Right hindlimb (tissue), 1 donor: Measurements from ENCODE around the gene TSGA10.
"Not testable (repeated sequence)": the region's sequence is repeated elsewhere in the genome, so short reads cannot be mapped to it uniquely, and the experiment has no call there.

Experiments
- DNase-seq: peaks from one replicate; pipeline ENCODE4 v3.0.0-alpha.2; 2018

TSGA10 gene, protein sequence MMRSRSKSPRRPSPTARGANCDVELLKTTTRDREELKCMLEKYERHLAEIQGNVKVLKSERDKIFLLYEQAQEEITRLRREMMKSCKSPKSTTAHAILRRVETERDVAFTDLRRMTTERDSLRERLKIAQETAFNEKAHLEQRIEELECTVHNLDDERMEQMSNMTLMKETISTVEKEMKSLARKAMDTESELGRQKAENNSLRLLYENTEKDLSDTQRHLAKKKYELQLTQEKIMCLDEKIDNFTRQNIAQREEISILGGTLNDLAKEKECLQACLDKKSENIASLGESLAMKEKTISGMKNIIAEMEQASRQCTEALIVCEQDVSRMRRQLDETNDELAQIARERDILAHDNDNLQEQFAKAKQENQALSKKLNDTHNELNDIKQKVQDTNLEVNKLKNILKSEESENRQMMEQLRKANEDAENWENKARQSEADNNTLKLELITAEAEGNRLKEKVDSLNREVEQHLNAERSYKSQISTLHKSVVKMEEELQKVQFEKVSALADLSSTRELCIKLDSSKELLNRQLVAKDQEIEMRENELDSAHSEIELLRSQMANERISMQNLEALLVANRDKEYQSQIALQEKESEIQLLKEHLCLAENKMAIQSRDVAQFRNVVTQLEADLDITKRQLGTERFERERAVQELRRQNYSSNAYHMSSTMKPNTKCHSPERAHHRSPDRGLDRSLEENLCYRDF

DNA sequence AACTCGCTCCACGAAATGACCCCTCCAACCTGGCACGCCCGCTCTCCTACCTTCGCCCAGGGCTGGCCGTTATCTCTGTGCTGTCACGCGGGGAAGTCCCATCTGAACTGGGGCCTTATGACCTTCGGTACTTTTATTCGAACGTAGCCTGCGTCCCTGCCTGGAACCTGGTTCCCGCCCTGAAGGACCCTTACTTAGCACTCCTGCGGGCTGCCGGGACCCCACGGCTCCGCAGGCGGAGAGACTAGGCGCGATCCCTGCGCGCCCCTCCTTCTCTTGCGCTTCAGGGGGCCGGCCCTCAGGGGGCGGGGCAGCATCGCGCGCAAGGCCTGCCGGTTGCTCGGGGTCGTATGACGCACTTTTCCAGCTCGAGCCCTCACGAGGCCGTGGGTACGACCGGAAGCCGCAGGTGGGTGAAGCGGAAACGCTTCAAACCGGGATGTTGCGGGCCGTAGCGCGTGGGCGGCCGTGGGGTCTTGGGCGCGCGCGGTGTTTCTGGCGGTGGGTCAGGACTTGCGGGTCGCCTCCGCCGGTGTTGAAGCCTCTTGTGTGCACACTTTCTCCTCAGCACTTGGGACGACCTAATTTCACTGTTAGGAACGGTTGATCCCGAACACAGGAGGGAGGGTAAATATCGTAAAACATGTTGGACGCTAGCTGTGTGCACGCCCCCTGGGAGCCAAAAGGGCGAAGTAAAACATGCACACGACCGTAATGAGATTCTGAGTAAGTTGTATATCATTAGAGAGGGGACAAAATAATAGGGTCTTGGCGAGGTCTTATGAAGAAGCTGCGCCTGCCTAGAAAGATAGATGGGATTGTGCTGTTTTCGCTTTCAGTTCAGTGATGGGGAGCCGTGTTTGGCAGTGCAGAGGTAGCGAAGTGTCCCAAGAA lies at the start of gene TSGA10, which contains the start of gene LIPT1:
Gene TSGA10 (minus strand): TSS at position 300 of the 894 bp plus-strand sequence. CDS start 45,503 bp downstream, outside the sequence.
Gene LIPT1 (plus strand): TSS at position 325 of the 894 bp plus-strand sequence. CDS start 6,991 bp downstream, outside the sequence.
- peak; percentile 95 for DNase-seq

DNA sequence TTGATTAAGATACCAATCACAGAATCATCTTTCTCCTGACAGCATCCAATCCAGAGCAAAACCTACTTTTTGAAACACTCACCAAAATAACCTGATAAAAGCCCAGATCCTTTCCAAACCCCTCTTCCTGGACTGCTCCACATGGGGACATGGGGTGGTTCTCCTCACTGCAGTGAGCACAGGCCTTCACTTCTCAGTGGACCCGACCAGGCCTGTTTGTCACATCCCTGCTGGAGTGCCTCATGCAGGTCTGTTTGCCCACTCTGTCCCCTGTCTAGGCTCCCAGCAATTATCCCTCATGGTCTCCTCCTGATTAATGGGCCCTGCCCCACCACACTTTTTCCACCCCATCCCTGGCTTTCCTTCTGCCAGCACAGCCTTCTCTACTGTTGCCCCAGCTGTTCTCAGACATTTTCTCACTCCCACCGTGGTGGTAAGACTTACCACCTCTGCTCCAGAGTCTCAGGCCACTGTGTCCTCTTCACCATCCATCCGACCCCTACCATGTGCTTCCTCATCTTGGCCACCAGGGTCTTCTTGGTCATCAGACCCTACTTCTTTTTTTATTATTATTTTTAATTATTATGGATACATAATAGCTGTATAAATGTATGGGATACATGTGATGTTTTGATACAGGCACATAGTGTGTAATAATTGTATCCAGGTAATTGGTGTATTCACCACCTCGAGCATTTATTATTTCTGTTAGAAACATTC lies 47.4 kb upstream of the TSGA10 start:
- DNase-seq = no peak

DNA sequence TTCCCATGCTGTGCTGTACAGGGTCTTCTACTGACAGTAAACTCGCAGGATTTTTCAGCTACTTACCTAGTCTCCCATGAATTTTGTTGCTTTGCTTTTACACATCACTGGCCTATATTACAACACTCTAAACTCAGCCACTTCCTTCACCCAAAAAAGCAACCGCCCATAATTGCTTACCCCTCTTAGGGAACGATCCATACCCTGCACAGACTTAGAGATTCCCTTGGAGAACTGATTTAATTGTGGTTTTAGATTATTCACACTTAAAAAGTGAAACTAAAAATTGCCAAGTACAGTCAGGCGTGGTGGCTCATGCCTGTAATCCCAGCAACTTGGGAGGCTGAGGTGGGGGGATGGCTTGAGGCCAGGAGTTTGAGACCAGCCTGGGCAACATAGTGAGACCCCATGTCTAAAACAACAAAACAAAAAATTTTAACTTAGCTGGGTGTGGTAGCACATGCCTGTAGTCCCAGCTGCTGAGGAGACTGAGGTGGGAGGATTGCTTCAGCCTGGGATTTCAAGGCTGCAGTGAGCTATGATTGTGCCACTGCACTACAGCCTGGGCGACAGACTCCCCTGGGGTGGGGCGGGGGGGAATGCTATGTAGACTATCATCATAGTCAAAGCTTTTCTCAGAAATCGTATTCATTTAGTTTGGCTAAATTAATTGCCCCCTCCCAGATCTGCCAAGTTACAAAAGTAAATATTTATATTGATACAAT lies 45.5 kb upstream of the TSGA10 start:
- no peak for DNase-seq

DNA sequence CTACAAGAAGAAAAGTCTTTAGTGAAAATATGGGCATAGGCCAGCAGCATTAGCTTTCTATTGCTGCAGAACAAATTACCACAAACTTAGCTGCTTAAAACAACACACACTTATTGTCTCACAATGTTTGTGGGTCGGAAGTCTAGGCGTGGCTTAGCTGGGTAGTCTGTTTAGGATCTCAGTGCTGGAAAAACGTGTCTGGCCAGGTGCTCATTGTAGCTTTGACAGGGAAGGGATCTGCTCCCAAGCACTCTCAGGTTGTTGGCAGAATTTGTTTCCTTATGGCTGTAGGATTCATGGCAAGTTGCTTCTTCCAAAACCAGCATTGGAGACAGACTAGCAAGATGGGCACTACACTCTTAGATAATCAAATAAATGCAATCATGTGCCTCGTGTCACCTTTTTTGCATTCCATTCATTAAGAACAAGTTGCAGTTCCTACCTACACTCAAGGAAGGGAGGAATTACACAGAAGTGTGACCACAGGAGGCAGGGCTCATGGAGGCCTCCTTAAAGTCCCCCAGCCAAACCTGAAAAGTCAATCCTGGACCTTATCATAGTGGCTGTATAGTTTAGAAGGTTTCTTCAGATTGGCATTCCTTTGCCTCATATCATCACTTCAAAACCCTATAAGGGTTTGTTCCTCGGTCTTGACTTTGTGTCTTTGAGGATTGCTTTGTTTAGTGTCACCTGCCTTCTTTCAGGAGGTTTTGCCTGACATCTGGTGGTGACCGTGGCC lies 43.5 kb upstream of the TSGA10 start:
- no peak for DNase-seq

DNA sequence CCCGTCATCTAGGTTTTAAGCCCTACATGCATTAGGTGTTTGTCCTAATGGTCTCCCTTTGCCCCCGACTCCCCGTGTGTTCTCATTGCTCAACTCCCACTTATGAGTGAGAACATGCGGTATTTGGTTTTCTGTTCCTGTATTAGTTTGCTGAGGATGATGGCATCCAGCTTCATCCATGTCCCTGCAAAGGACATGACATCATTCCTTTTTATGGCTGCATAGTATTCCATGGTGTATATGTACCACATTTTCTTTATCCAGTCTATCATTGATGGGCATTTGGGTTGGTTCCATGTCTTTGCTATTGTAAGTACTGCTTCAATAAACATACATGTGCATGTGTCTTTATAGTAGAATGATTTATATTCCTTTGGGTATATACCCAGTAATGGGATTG lies 37.6 kb upstream of the TSGA10 start:
- DNase-seq = not testable (repeated sequence)

DNA sequence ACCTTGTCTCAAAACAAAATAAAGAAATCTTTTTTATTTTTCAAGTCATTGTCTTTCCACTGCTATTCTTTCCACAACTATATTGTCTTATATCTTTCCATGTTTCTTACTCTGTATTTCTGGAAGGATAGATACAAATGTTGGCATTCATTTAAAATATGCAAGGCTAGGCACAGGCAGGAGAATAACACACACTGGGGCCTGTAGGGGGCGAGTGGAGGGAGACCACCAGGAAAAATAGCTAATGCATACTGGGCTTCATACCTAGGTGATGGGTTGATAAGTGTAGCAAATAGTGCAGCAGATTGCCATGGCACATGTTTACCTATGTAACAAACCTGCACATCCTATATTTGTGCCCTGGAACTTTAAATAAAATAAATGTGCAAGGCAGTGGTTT lies 35.8 kb upstream of the TSGA10 start:
- DNase-seq = no peak

DNA sequence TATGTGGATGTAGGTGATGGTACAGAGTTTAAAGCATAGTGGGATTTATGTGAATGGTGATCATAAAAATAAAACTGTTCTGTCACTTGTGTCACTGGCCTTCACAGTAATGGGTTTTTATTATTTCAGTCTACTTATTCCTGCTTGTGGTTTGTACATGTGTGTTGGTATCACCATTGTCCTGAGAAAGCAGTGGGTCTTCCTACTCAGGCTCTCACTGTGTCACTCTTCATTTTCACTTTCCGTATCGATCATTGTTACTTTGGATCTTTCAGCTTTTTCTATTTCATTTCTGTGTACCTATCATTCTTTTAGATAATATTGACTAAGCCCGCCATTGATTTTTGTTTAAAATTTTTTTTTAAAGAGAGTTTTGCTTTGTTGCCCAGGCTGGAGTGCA lies 33.6 kb upstream of the TSGA10 start:
- no peak for DNase-seq

DNA sequence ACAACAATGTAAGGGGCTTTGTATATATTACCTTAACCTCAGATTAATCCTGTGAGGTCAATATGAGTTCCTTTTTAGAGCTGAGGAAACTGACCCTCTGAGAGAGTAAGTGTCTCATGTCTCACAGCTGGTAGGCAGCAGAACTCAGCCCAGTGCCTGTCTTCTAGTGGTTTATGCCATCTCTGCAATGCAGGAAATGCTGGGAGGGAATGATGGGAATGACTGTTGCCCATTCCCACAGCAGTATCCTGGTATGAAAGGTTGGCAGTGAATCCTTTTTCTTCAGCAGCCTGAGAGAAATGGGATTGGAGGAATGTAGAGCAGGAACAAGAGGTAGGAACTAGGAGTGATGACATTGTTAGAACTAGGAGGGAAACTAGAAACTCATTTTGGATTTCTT lies 32.3 kb upstream of the TSGA10 start:
- no peak for DNase-seq

DNA sequence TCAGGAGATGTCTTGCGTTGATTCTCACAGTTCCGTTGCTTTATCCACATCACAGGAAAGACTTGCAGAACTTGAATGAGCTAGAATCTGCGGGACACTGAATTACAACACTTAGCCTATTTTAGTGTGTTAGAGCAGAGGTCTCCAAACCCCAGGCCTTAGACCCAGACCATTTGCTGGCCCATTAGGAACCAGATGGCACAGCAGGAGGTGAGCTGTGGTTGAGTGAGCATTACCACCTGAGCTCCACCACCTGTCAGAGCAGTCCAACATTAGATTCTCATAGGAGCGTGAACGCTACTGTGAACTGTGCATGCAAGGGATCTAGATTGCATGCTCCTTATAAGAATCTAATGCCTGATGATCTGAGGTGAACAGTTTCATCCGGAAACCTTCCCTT lies 30.1 kb upstream of the TSGA10 start:
- no peak for DNase-seq

DNA sequence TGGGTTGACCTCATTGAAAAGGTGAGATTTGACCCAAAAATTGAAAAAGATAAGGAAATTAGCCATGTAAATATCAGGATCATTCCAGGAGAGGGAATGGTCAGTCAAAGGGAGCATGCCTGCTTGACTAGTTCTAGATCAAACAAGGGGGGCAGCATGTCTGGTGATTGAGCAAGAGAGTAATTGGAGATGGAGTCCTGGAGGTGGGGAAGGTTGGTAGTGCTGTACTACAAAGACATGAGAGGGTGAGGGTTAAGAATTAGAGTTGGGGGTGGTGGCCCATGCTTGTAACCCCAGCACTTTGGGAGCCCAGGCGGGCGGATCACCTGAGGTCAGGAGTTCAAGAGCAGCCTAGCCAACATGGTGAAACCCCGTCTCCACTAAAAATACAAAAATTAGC lies 28.3 kb upstream of the TSGA10 start:
- no peak for DNase-seq

DNA sequence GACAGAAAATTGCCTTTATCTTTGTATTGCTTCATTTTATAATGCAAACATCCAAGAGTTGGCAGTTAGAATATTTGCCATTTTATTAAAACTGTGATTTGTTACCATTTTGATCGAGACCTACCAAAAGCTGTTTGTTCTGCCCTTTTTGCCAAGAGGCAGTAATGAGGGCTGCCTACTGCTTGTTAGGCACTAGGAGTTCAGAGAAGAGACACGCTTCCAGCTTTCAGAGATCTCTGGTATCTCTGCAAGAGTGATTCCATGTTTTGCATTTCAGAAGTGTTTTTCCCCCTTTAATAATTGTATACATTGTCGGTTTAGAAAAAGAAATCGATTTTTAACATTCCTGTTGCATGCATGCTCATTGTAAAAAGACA lies 26.9 kb upstream of the TSGA10 start:
- no peak for DNase-seq

DNA sequence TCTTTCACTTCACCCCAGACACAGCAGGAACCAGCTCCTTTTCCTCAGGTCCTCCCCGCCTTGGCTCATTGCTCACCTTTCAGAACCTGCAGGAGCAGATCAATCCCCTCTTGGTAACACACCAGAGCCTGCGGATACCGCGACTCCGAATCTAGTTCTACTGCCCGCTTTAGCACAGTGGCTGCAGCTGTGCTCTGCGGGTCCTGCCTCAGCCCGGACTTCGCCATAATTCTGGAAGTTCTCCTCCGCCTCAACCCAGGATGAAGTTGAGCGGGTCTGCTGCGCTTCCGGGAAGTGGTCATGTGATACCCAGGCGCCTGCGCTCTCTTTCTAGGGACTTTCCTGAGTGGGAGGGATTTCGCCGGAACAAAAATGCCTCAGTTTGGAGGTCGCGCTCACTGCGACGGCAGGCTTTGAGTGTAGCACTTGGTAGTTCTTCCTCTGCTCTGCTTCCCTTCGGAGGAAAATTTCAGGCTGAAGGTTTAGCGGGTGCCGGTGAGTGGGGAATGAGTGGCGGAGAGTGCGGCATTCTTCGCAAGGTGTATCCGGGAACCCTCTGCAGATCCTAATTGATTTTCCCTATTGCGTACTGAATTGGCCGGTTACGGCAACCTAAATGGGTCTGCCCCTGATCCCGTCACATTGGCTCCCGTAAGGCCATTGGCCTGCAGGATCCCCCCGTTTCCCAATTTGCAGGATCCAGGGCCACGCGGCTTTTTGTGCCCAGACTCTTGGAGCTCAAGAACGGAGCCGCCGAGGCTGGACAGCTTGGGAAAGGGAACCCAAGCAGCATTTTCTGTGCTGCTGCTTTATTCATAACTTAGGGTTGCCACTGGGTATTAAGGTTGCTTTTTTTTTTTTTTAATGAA lies 26.2 kb upstream of the TSGA10 start, which contains the start of the genes MITD1 and MRPL30:
Gene MITD1 (minus strand): TSS at position 304 of the 869 bp plus-strand sequence. CDS start 77 bp downstream, at position 227.
Gene MRPL30 (plus strand): TSS at position 430 of the 869 bp plus-strand sequence. CDS start 5,020 bp downstream, outside the sequence.
- peak; percentile 96 for DNase-seq

DNA sequence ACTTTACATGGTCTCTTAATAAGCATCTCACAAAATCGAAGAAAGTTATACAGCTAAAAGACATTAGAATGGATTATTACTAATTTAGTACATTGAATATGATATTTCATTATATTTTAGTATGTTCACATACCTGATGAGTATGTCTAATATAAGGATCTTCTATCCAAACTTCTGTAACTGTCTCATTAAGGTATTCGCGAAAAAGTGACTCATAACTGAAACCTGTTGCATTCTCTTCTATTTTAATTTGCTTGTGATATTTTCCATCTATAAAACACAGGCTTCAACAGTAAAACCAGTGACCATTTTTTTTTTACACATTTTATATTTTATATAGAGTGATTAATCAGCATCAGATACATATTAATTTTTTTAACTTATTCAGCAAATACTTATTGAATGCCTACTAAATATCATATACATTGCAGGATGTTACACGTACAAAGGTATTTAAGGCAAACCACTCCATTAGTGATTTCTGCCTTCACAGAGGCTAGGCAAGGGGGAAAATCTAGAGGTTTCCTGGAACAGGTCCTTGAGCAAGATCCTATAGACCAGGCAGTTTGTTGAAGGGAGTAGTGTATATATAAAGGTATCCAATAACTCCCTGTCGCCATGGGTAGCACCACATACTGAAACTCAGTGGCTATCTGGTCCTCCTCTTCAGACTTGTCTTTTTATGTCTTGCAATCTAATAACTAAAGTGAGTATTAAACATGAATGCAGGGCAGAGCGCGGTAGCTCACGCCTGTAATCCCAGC lies 16.8 kb upstream of the TSGA10 start:
- no peak for DNase-seq

DNA sequence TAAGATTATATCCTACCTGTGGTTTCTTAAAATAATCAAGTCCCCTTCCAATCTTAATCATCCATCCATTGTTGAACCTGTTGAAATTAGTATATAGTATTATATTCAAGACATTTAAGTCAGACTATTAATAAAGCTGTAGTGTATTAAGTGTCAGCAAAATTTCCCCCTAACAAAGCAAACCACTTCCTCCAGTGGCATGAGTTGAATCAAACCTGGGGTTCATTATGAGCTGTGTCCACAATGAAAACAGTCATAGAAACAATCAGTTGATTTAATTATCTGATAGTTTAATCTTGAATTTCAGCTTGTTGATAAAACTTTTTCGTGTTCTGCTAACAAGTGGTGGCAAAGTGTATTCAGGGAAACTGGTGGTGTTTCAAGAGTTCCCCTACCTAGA lies 14.8 kb upstream of the TSGA10 start:
- DNase-seq = no peak

DNA sequence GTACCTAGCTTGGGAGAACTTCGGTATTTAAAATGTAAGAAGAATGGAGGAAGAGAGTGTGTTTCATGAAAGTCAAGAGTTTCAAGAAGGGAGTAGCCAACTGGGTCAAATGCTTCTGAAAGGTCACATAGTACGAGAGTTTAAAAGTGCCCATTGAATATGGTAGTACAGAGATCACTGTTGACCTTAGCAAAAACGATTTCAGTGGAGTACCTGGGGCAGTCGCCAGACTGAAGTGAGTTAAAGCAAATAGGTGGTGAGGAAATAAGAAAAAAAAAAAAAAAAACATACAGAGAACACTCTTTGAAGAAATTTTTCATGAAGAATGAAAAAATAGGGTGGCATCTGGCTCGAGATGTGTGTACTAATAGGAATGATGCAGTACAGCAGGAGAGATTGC lies 11.5 kb upstream of the TSGA10 start:
- DNase-seq = no peak

DNA sequence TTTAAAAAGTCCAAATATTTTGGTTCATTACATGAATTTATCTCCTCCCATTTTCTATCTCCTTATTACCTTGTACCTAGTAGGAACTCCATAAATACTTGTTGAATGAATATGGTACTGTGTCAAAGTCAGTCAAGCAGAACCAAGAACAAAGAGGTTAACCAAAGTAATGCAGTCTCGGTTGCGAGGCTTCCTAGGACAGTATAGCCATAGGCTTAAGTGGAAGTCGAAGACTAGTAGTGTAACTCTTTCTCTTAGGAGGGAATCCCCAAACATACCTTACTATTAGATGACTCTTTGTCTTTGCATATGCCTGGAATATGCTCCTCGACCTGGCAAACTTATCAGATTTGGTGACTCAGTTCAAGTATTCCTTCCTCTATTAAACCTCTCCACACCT lies 4.9 kb upstream of the TSGA10 start:
- no peak for DNase-seq

DNA sequence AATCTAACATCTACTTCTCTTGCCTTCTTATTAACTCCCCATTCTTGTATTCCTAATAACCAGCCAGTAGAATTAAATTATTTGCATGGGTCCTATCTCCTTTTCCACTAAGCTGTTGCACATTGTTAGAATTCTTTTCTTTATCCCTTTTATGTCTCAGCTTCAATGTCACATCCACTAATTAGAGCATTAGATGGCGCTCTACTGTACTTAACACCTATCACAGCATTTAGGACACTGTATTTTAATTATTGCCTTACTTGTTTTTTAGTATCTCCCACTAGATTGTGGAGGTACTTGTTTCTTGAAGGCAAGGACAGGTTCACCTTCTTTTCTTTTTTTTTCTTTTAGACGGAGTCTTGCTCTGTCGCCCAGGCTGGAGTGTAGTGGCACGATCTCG lies 3.9 kb upstream of the TSGA10 start:
- no peak for DNase-seq

DNA sequence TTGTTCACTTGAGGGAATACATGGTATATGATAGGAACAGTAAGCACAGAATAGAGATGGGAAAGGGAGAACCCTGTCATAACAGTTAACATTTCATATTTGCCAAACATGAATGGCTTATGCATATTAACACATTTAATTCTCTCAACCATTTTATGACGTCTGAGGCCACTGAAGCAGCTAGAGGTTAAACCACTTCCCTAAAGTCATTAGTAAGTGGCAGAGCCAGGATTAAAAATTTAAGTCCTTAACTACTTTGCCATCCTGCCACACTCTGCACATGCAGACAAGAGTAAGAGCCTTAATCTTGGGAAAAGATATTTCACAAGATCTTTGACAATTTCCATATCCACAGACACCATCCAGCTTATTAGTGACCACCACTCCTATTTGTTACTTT lies 2.1 kb upstream of the TSGA10 start:
- DNase-seq = no peak
